A204.1 (cell line): ENCODE results near the gene SNRNP70.

ENCODE experiments used
- FAIRE-seq: peaks from 2 replicates; lab custom pipeline; 2012; peaks lifted over from hg19 to GRCh38; lab: Jason Lieb, UNC

Gene SNRNP70

DNA sequence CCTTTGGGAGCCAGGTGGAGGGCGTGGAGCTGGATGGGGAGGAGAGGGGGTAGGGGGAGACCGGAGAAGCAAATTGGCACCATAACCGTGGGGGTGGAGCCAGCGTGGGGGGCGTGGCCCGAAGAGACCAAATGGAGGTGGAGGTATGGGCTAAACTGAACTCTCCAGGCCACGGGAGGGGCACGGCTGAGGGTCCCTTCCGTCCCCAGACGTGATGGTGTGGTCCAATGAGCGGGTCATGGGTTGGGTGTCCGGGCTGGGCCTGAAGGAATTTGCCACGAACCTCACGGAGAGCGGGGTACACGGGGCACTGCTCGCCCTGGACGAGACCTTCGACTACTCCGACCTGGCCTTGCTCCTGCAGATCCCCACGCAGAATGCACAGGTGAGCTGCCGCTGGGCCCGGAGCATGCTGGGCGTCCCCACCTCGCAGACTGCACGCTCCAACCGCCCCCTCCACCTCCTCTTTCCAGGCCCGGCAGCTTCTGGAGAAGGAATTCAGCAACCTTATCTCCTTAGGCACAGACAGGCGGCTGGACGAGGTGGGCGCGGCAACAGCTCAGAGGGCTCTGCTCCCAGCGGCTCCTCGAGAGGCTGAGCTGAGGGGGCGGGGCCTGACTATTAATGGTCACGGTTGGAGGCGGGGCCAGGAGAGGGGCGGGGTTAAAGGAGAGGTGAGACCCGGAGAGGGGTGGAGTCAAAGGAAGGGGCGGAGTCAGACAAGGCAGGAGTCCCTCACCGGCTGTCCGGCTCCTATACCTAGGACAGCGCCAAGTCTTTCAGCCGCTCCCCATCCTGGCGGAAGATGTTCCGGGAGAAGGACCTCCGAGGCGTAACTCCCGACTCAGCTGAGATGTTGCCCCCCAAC, 63.8 kb downstream of the SNRNP70 start:
- peak; percentile 73 for FAIRE-seq

- no peak for FAIRE-seq
Measured at GRCh38 chr19:49149652-49150105, 64.4 kb downstream of the SNRNP70 start.

DNA sequence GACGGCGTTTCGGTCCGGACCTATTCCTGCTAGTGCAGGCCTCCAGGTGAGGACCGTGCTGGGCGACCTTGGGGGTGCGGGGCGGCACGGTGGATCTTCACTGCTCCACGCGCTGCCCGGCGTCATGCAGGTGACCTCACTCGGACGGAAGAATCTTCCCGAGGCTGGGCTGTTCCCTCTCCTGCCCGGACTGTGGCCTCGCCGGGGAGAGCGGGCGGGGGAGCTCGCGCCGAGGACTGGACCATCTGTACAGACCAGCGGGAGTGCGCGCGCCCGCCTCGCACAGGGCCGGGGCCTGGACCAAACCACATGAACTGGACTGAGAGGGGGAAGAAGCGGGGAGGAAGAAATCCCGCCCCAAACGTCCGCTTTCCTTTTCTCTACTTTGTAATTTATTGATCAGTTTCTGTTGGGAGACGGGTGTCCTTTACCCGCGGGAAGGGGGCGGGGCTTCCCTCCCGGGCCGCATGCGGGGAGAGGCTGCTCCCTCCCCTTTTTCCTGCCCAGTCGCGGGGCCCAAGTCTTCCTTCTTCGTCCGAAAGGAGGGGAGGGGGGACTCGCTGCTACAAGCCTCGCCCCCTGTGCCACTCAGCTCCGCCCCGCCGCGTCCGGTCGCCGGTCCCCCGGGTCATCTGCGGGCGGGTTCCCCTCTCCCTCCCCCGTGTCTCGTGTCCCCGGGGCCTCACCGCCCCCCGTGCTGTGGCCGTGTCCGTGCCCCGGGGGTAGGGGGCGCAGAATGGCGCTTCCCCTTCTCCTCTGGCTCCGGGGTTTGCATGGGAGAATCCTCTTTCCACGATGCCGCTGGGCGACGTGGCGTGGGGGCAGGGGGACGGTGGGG, 65.1 kb downstream of the SNRNP70 start:
- no peak for FAIRE-seq

DNA sequence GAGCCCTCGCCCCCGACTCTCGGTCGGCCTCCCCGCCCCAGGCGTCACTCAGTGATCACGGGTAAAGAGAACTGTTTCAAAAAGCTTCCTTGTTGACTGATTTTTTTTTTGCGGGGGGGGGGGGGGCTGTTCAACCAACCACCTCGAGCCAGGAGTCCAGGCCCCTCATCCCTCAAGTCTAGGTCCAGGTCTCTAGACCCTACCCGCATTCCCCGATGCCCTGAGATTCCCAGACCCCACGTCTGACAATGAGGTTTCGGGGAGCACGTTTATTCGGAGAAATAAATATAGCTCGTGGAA, 65.6 kb downstream of the SNRNP70 start:
- no peak for FAIRE-seq

DNA sequence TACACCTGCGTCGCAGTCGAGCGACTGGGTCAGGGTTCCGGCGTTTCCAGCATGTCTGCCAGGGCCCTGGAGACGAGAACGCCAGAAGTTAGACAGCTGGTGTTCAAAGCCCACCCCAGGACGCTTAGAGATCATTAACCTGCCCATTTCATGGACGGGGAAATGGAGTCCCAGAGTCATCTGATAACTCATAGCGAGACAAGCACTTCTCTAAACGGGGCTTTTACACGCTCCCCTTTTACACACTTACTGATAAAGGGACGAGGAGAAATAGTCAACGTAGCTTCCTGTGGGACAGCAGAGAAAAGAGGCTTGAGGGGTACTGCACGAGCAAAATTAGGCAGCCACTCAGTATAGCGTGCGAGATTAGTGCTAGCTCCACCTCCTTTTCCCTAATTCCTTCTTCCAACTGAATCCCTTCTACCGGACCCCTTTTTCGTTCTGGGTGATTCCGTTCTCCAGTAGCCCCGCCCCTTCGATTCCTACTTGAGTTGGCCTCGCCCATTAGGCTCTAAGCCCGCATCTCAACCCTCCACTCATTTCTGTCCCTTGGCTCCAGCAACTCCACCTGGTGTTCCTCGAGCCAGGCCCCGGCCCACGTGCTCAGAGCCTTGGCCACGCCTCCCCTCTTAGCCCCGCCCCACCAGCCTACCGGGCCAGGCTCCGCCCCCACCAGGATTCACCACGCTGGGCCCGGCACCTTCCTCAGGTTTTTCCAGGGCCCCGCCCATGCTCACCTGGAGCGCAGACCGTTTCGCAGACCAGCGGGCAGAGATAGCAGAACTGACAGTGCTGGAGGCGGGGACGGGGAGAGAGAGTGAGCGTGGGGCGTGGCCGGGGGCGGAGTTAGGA, 66.2 kb downstream of the SNRNP70 start:
- no peak for FAIRE-seq

GRCh38 chr19:49152119-49152550, 66.9 kb downstream of the SNRNP70 start:
- FAIRE-seq, result no peak

DNA sequence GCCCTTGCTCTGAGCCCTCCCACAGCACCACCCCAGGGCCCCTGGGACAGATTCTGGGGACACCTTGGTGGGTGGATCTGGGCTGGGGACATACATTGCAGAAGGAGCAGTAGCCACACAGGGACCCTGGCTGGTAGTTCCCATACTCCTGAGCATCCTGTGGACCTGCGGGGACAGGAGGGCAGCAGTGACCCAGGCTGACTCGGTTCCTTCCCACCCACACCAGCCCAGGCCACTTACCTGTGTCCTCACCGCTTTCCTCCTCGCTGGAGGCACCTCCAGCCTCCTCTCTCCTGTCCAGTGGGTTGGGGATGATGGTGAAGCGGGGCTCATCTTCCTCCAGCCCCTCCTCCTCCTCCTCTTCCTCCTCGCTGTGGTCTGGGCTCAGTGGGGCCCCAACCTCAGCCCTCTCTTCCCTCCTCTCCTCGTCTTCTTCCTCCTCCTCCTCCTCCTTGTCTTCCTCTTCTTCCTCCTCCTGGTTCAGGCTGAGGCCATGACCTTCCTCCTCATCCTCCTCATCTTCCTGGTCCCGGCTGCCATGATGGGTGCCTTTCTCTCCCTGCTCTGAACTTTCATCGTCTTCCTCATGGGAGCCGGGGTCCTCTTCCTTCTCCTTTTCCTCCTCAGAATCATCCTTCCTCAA, 68.0 kb downstream of the SNRNP70 start:
- FAIRE-seq, result no peak

- no peak for FAIRE-seq
Measured at GRCh38 chr19:49154279-49154678, 69.0 kb downstream of the SNRNP70 start.

- no peak for FAIRE-seq
Measured at GRCh38 chr19:49155005-49155819, 70.0 kb downstream of the SNRNP70 start, which contains the start of gene HRC. TSS of gene HRC (minus strand) at chr19:49155396. CDS start at chr19:49155237, 159 bp downstream.

GRCh38 chr19:49155820-49156346, 70.6 kb downstream of the SNRNP70 start:
- no peak for FAIRE-seq

- FAIRE-seq, result no peak
Measured at GRCh38 chr19:49157445-49158224, 72.4 kb downstream of the SNRNP70 start, which contains the start of gene TRPM4. TSS of gene TRPM4 (plus strand) at chr19:49157792. CDS start at chr19:49157867, 75 bp downstream.
